ENCODE results near the gene NOXO1.
A peak's percentile ranks its signal among the peaks of the same experiment; 100 is the strongest.
"Not testable (repeated sequence)": the region's sequence is repeated elsewhere in the genome, so short reads cannot be mapped to it uniquely, and the experiment has no call there.

Gene NOXO1

GRCh38 chr16:1959269-1960039 lies 21.8 kb downstream of the NOXO1 start, which contains the start of gene NDUFB10:
Gene NDUFB10 (plus strand): TSS chr16:1959538. CDS start chr16:1959625, 87 bp downstream.
- DNase-seq = peak; percentile 93

DNA sequence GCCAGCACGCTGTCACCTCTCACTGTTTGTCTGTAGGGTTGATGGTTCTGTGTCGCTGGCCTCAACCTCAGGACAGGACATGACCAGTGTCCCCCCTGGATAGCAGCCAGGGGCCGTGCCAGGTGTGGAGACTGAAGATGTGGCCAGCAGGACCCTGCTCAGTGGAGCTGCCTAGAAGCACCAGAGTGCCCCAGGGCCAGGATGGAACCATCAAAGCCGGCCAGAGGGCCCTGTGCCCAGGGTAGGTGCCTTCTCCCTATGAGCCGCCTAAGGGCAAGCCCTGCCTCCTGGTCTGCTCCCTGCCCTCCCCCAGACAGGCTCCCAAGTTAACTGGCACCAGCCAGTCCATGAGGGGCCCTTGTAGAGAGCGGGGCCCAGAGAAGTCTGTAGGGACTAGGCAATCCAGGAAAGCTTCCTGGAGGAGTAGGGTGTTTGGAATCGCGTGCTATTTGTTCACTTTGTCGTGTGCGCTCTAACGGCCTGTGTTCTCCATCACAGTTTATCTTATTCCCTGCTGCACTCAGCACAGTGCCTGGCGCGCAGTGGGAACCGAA lies 22.5 kb downstream of the NOXO1 start:
- no peak for DNase-seq

GRCh38 chr16:1958143-1958491 lies 23.2 kb downstream of the NOXO1 start:
- DNase-seq = not testable (repeated sequence)

DNA sequence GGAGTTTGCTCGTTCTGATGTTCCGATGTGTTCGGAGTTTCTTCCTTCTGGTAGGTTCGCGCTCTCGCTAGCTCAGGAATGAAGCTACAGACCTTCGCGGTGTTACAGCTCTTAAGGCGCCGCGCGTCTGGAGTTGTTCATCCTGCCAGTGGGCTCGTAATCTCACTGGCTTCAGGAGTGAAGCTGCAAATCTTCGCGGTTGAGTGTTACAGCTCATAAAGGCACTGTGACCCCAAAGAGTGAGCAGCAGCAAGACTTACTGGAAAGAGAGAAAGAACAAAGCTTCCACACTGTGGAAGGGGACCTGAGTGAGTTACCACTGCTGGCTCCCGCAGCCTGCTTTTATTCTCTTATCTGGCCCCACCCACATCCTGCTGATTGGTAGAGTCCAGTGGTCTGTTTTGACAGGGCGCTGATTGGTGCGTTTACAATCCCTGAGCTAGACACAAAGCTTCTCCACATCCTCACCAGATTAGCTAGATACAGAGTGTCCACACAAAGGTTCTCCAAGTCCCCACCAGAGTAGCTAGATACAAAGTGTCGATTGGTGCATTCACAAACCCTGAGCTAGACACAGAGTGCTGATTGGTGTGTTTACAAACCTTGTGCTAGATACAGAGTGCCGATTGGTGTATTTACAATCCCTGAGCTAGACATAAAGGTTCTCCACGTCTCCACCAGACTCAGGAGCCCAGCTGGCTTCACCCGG lies 23.7 kb downstream of the NOXO1 start:
- not testable (repeated sequence) for DNase-seq

DNA sequence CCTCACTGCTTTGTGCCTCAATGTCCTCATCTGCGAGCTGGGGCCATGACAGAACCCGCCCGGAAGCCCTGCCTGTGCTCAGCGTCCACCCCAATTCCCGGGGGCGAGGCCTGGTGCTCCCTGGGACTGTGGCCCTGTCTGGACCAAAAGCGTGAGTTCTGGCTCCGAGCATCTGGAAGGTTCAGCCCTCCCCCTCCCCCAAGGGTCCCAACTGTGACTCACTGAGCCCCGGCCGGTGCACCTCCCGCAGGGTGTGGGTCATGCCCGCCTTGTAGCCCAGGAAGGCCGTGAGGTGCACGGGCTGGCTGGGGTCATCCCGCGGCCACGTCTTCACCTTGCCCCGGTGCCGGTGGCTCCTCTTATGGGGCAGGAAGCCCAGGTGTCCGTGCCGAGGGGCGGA lies 27.5 kb downstream of the NOXO1 start:
- no peak for DNase-seq

DNA sequence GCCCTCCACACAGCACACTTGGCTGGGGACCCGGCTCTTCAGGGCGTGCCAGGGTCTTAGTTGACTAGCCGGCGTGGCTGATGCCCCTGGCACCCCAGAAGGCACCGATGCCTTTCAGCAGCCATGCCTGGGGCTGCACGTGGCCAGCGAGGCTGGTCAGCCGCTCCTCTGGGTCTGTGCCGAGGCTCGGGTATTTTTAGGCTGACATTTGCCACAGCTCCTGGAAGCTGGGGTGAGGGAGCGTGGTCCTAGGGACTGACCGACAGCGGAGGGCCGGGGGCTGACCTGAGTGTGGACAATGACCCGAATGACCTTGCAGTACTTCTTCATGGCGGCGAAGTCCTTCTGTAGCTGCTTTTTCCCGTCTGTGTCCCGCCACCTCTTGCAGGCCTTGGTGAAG lies 30.7 kb downstream of the NOXO1 start:
- no peak for DNase-seq

DNA sequence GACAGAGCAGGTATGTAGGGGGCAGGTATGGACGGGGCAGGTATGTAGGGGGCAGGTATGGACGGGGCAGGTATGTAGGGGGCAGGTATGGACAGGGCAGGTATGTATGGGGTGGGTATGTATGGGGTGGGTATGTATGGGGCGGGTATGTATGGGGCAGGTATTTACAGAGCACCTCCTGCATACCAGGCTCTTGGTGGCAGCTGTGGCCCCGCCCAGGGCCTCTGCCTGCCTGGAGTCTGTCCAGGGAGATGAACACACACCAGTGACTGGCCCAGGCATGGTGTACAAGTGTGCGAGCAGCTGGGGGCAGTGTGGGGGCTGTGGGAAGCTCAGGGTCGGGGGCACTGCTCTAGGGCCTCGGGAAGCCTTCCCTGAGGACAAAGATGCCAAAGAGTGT lies 31.2 kb downstream of the NOXO1 start:
- no peak for DNase-seq

- DNase-seq = no peak
Measured at GRCh38 chr16:1949507-1949906, 31.8 kb downstream of the NOXO1 start.

DNA sequence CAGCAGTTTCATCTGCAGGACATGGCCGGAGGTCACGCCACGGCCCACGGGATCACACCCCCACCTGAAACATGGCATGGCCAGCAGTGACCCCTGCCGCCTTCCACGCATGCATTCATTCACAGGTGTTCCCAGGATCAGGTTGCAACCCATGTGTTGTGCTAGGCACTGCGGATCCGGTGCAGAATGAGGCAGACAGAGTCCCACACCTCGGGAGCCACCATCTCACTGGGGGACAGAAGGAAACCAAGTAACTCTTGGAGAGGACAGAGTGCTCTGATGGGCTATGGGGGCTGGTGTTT lies 33.9 kb downstream of the NOXO1 start:
- DNase-seq = no peak

DNA sequence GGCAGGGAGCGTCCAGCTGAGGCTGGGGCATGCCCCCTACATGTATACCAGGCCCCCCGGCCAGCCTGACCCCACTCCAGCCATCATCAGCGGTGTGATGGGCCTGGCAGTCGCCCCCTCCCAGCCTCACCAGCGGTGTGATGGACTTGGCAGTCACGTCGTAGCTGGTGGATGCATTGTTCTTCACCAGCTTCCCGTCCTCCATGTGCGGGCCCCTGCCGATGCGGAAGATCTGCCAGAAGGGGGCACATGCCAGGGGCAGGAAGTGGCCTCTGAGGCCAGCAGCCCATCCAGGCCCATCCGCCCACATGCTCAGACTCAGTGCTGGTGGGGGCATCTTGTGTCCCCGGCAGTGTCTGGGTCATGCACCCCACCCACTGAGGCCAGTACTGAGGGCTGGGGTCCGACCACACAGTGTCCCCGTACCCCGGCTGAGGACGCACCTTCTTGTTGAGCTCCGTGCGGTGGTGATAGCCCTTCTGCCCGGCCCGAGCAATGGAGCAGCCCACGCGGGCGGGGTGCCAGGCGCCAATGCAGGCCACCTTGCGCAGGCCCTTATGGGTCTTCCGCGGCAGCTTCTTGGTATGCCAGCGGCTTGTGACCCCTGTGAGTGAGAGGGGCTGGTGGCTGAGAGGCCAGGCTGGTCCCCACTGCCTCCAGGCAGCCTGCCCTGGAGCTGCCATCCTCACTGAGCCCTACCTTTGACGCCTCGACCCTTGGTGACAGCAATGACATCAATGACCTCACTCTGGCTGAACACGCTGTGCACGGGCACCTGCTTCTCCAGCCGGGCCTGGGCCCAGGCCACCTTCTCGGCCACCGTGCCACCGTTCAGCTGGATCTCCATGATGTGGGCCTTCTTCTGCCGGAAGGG lies 34.5 kb downstream of the NOXO1 start:
- DNase-seq = no peak

GRCh38 chr16:1945559-1946391 lies 35.5 kb downstream of the NOXO1 start:
- DNase-seq = no peak

DNA sequence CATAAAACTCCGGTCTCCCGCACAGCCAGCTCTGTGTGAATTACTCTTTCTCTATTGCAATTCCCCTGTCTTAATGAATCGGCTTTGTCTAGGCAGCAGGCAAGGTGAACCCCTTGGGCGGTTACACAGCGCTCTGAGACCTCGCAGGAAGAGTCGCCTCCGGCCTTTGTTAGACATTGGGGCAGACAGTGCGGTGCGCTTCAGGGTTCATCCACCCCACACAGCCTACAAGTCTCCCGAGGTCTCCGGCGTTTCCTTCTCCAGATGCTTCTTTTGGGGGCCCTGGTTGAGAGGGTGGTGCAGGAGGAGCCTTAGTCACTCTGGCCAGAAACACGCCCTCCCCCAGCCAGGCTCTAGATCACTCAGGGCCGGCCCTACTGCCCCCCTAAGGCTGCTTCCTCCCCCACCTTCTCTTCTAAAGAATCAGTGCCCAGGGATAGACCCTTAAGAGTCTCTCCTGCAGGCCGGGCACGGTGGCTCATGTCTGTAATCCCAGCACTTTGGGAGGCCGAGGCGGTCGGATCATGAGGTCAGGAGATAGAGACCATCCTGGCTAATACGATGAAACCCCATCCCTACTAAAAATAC lies 36.6 kb downstream of the NOXO1 start:
- DNase-seq = no peak

GRCh38 chr16:1942810-1943726 lies 38.2 kb downstream of the NOXO1 start, which contains the start of gene MSRB1:
Gene MSRB1 (minus strand): TSS chr16:1943199. CDS start chr16:1943156, 43 bp downstream.
- peak; percentile 100 for DNase-seq

DNA sequence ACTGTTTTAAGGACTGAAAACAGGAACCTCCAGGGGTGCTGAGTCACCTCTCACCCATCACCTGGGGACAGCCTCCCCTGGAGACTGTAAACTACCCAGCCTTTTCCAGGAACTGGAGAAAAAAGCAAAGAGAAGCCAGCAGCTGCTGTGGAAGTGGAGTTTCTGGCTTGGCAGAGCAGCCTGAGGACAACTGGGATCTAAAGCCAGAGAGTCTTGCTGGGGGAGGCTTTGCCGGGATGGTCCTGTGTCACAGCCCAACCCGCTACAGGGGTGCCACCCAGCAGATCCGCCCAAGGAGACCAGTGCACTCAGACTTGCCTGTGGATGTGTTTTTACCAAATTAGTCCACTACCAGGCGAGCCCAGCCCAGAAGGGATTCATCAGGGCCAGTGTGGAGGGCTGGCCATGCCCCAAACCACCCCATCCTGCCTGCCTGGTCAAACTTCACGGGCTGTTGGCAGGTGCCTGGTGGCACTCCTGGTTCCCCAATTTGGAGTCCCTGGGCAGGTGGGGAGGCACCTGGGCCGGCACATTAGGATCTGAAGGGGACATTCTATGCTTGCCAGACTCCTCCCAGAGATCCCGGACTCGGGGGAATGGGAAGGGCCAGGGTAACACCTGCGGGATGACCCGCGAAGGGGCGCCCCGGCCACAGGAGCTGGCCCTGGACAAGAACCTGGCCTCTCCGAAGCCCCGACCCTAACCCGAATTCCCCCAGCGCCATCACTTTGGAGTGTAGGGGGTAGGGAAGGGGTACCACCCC lies 39.0 kb downstream of the NOXO1 start:
- no peak for DNase-seq

DNA sequence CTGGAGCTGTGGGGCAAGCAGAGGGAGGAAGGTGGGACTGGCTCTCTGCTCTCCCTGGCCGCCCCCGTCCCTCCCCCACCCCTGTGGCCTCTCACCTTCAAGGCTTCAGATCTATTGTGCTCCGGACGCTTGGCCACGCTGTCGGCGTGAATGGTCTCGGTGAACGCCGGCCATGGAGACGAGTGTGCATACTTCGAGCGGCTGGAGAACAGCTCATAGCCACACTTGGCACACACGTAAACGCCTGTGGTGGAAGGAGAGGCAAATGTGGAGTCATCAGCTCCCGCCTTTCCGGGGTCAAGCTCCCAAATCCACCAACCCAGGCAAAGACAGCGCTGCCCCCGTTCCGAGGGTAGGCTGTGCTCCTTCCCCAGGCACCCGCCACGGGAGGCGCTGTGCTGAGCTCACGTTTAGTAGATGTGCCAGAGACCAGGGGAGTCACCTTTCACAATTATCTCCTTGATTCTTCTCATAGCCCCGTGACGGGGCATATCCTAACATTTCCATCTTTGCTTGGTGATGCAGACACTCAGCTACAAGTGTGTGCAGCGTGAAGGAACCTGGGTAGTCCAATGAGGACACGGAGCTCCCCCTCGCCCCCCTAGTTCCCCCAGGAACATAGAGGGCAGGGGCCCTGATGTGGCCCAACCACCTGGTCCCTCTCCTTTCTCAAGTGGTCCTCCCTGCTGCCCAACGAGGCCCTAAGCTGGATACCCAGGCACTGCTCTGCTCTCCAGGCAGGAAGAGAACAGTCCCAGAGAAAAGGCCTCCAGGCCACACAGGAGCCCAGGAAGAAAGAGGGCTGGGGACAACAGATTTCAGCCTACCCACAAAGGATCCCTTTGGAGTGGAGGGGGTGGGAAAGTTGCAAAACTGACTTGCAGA lies 39.9 kb downstream of the NOXO1 start:
- DNase-seq = no peak

- DNase-seq = no peak
Measured at GRCh38 chr16:1940273-1941161, 40.8 kb downstream of the NOXO1 start.

DNA sequence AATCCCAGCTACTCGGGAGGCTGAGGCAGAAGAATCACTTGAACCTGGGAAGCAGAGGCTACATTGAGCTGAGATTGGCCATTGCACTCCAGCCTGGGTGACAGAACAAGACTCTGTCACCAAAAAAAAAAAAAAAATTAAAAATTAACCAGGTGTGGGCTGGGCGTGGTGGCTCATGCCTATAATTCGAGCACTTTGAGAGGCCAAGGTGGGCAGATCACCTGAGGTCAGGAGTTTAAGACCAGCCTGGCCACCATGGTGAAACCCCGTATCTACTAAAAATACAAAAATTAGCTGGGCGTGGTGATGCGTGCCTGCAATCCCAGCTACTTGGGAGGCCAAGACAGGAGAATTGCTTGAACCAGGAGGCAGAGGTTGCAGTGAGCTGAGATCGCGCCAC lies 41.4 kb downstream of the NOXO1 start:
- DNase-seq = not testable (repeated sequence)

GRCh38 chr16:1938910-1939309 lies 42.4 kb downstream of the NOXO1 start:
- no peak for DNase-seq

Measured in CD4-positive, alpha-beta T cell treated with Interleukin-6 for 4 hours (primary cell).